Mesendoderm (in vitro differentiated cells): Measurements from ENCODE around the gene ACACB.

Experiments used
- DNase-seq: peaks from one replicate; pipeline ENCODE4 v3.0.0; 2013
- H2AK5ac ChIP-seq: 2 replicates; pipeline ENCODE4 v1.6.1; 2013; ENCODE audit warnings: low read length, inconsistent platforms
- H2BK120ac ChIP-seq: 2 replicates; pipeline ENCODE4 v1.6.1; 2013; ENCODE audit warnings: low read depth, mild to moderate bottlenecking, low read length, moderate library complexity, mixed read lengths
- H2BK15ac ChIP-seq: replicated peaks from 2 replicates; pipeline ENCODE4 v1.6.1; 2013; ENCODE audit warnings: low read depth, mild to moderate bottlenecking, moderate library complexity
- H2BK5ac ChIP-seq: 2 replicates; pipeline ENCODE4 v1.6.1; 2013; ENCODE audit warnings: low read length, inconsistent platforms
- H3K18ac ChIP-seq: 2 replicates; pipeline ENCODE4 v1.6.1; 2013; ENCODE audit warnings: mild to moderate bottlenecking, low read length, mixed read lengths
- H3K23ac ChIP-seq: one replicate; pipeline ENCODE4 v1.6.1; 2013; ENCODE audit warnings: low read length
- H3K27ac ChIP-seq: 2 replicates; pipeline ENCODE4 v1.5.1; 2013; ENCODE audit warnings: low read depth, mild to moderate bottlenecking, inconsistent platforms, low read length, moderate library complexity
- H3K27me3 ChIP-seq: 2 replicates; pipeline ENCODE4 v1.6.1; 2013; ENCODE audit warnings: low read length, control low read depth, mild to moderate bottlenecking, inconsistent platforms; ENCODE audit not compliant: insufficient read depth, poor library complexity
- H3K36me3 ChIP-seq: 2 replicates; pipeline ENCODE4 v1.6.1; 2013; ENCODE audit warnings: low read length, inconsistent platforms; ENCODE audit not compliant: control insufficient read depth, insufficient read depth
- H3K4ac ChIP-seq: one replicate; pipeline ENCODE4 v1.6.1; 2013; ENCODE audit warnings: low read depth, mild to moderate bottlenecking, low read length, moderate library complexity
- H3K4me1 ChIP-seq: 2 replicates; pipeline ENCODE4 v1.6.1; 2013; ENCODE audit warnings: low read depth, low read length, inconsistent platforms; ENCODE audit not compliant: control insufficient read depth
- H3K4me2 ChIP-seq: 2 replicates; pipeline ENCODE4 v1.6.1; 2013; ENCODE audit warnings: low read length
- H3K4me3 ChIP-seq: 2 replicates; pipeline ENCODE4 v1.5.1; 2013; ENCODE audit warnings: mild to moderate bottlenecking, low read length
- H3K56ac ChIP-seq: one replicate; pipeline ENCODE4 v1.6.1; 2013; ENCODE audit warnings: low read length
- H3K79me1 ChIP-seq: 2 replicates; pipeline ENCODE4 v1.6.1; 2013; ENCODE audit warnings: low read length, inconsistent platforms
- H3K79me2 ChIP-seq: 2 replicates; pipeline ENCODE4 v1.6.1; 2013; ENCODE audit warnings: mild to moderate bottlenecking, low read length; ENCODE audit not compliant: control insufficient read depth, insufficient read depth
- H3K9ac ChIP-seq: 2 replicates; pipeline ENCODE4 v1.6.1; 2013; ENCODE audit warnings: low read length, inconsistent platforms
- H4K5ac ChIP-seq: one replicate; pipeline ENCODE4 v1.6.1; 2013; ENCODE audit warnings: low read length
- H4K8ac ChIP-seq: one replicate; pipeline ENCODE4 v1.6.1; 2013; ENCODE audit warnings: low read depth, mild to moderate bottlenecking, control low read depth, low read length, moderate library complexity
- WGBS: extraction: QIAGEN DNeasy Blood & Tissue Kit; methylation state at CpG from one replicate; pipeline ENCODE4 v1.1.7; 2013; ENCODE audit warnings: low lambda C conversion rate, missing lambda C conversion rate; ENCODE audit not compliant: insufficient coverage; ENCODE audit errors: extremely low coverage; 5-methylcytosine and 5-hydroxymethylcytosine counted together

The ACACB gene

DNA sequence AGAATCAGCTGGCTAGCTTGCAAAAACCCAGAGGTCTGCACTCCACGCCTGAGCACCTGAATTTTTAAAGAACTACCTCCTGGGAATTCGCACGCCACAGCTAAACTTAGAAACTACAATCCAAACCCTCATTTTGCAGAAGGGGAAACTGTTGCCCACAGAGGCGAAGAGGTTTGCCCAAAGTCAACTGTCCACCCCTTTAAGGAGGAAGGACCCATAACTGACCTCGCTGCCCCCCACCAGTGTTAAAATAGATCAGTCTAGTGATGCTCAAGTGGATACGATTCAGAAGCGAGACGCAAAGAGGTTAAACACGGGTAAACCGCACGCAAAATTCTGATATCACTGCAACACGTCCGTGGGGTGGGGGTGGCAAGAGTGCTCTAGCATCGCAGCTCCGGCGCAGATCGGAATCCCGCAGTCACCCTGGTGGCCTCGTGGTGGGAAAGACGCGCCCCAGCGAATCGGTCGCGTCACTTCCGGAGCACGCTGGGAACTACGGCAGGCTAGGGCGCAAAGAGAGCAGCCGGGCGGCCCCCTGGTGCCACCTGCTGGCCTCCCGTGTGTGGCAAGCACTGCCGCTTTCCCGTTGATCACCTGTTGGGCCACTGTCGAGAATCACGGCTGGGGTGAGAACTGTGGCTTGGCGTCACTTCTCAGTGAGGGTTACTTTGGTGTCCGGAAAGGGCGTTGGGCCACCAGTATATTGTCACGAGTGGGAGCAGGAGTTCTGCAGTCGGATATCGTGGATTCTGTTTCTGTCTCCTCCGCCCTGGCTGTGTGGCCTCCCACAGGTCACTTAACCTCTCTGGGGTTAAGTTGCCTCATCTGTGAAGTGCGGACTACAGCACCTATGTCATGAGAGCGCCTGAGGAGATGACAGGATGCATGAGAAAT is 23.1 kb upstream of the ACACB start, which contains the start of gene ALKBH2:
Gene ALKBH2 (minus strand): TSS at position 451 of the 897 bp plus-strand sequence. CDS start 686 bp downstream, outside the sequence.
- H2BK120ac ChIP-seq: no peak within 1 kb of the TSS
- H3K79me1 ChIP-seq: peaks cover 3% of the 10 kb centered on the region
- H4K5ac ChIP-seq: peak within 1 kb of the TSS; percentile 92
- H3K23ac ChIP-seq: no peak within 1 kb of the TSS
- no peak within 1 kb of the TSS for H2AK5ac ChIP-seq
- DNase-seq: peak; percentile 94
- peak within 1 kb of the TSS; percentile 56 for H3K4me2 ChIP-seq
- peaks cover 3% of the 10 kb centered on the region for H3K4me1 ChIP-seq
- H3K9ac ChIP-seq: peak within 1 kb of the TSS; percentile 67
- peak within 1 kb of the TSS; percentile 84 for H3K56ac ChIP-seq
- H2BK15ac ChIP-seq: no peak within 1 kb of the TSS
- H3K4ac ChIP-seq: no peak within 1 kb of the TSS
- no peak within 1 kb of the TSS for H4K8ac ChIP-seq
- H3K4me3 ChIP-seq: peak within 1 kb of the TSS; percentile 25
- H3K27me3 ChIP-seq: no peaks in the 10 kb centered on the region
- H3K18ac ChIP-seq: no peak within 1 kb of the TSS
- H3K27ac ChIP-seq: no peak within 1 kb of the TSS
- H3K79me2 ChIP-seq: peaks cover under 1% of the 10 kb centered on the region
- peaks cover 2% of the 10 kb centered on the region for H3K36me3 ChIP-seq
- H2BK5ac ChIP-seq: no peak within 1 kb of the TSS
- no CpG with 5 or more reads among the region's 45 CpGs for WGBS

DNA sequence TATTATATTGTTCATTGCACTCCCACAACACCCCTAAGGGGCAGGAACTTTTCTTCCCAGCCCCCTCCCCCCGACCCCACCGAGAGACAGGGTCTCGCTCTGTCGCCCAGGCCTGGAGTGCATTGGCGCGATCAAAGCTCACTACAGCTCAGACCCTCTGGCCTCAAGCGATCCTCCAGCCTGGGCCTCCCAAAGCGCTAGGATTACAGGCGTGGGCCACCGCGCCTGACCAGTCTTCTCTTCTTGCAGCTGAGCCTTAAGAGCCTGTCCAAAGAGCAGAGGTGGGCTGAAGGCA is 19.3 kb upstream of the ACACB start:
- peak overlapping the region; percentile 96 for H3K56ac ChIP-seq
- H4K5ac ChIP-seq: no peak overlapping the region
- H2BK15ac ChIP-seq: no peak overlapping the region
- H3K79me2 ChIP-seq: peaks cover 13% of the 10 kb centered on the region
- H2BK120ac ChIP-seq: no peak overlapping the region
- peaks cover 6% of the 10 kb centered on the region for H3K36me3 ChIP-seq
- peak overlapping the region; percentile 59 for H3K27ac ChIP-seq
- no peak overlapping the region for H3K4me3 ChIP-seq
- peak overlapping the region; percentile 79 for H3K4me2 ChIP-seq
- peaks cover 3% of the 10 kb centered on the region for H3K79me1 ChIP-seq
- no peak overlapping the region for H3K4ac ChIP-seq
- peak overlapping the region; percentile 25 for H3K18ac ChIP-seq
- H3K4me1 ChIP-seq: peaks cover 3% of the 10 kb centered on the region
- peak overlapping the region; percentile 35 for H2BK5ac ChIP-seq
- DNase-seq: no peak
- H4K8ac ChIP-seq: no peak overlapping the region
- peak overlapping the region; percentile 91 for H3K9ac ChIP-seq
- no peaks in the 10 kb centered on the region for H3K27me3 ChIP-seq
- no peak overlapping the region for H3K23ac ChIP-seq
- WGBS: no CpG with 5 or more reads among the region's 11 CpGs
- no peak overlapping the region for H2AK5ac ChIP-seq

DNA sequence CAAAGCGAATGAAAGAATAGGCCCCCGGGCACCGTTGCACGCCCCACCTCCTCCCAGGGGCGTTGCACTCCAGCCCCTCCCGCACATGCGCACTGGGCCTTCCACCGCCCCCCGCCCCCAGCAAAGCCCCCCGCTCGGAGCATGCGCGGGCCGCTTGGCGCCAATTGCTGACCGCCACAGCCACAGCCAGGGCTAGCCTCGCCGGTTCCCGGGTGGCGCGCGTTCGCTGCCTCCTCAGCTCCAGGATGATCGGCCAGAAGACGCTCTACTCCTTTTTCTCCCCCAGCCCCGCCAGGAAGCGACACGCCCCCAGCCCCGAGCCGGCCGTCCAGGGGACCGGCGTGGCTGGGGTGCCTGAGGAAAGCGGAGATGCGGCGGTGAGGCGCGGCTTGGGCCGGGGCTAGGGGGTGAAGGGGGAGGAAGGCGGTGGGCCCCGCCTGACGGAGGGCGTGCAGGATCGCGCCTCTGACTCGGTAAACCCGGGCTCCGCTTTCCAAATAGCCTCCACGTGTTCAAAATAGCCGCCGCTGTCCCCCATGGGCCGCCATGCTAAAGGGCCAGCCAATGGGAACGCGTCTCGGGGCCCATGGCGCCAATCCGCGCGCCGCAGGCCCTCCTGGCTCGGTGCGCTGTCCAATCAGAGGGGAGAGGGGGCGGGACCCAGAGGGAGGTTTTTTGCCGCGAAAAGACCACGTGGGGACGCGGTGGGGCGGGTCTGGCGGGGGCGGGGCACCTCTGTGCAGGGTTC is 18.8 kb upstream of the ACACB start, which contains the start of gene UNG:
Gene UNG (plus strand): TSS at position 163 of the 748 bp plus-strand sequence. CDS start 83 bp downstream, at position 246.
- Histone ChIP-seq H3K4me1 (peaks cover 3% of the 10 kb centered on the region), H3K27me3 (no peaks in the 10 kb centered on the region), H3K79me2 (peaks cover 13% of the 10 kb centered on the region), H3K4me2 (peak within 1 kb of the TSS; percentile 79), H2BK15ac (no peak within 1 kb of the TSS), H3K4me3 (peak within 1 kb of the TSS; percentile 76), H3K36me3 (peaks cover 8% of the 10 kb centered on the region), H3K56ac (peak within 1 kb of the TSS; percentile 96), H2AK5ac (no peak within 1 kb of the TSS), H3K4ac (no peak within 1 kb of the TSS), H2BK120ac (no peak within 1 kb of the TSS), H3K79me1 (no peaks in the 10 kb centered on the region), H3K23ac (no peak within 1 kb of the TSS), H4K5ac (no peak within 1 kb of the TSS), H3K27ac (peak within 1 kb of the TSS; percentile 63), H4K8ac (no peak within 1 kb of the TSS), H3K9ac (peak within 1 kb of the TSS; percentile 91), H3K18ac (peak within 1 kb of the TSS; percentile 25), H2BK5ac (peak within 1 kb of the TSS; percentile 35)
- peak; percentile 97 for DNase-seq
- WGBS: no CpG with 5 or more reads among the region's 71 CpGs

DNA sequence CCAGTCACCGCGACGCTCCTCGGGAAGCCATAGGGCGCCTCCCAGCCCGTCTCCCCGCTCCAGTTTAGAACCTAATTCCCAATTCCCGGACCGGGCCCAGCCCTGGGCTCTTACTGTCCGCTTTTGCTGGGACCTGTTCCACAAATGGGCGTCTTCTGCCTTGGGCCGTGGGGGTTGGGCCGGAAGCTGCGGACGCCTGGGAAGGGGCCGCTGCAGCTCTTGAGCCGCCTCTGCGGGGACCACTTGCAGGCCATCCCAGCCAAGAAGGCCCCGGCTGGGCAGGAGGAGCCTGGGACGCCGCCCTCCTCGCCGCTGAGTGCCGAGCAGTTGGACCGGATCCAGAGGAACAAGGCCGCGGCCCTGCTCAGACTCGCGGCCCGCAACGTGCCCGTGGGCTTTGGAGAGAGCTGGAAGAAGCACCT is 18.2 kb upstream of the ACACB start:
- WGBS: no CpG with 5 or more reads among the region's 32 CpGs
- no peak for DNase-seq
- H3K18ac ChIP-seq: no peak overlapping the region
- H3K4ac ChIP-seq: no peak overlapping the region
- no peak overlapping the region for H3K23ac ChIP-seq
- no peak overlapping the region for H4K5ac ChIP-seq
- H3K27me3 ChIP-seq: no peaks in the 10 kb centered on the region
- H3K36me3 ChIP-seq: peaks cover 8% of the 10 kb centered on the region
- H2BK120ac ChIP-seq: no peak overlapping the region
- peak overlapping the region; percentile 82 for H3K56ac ChIP-seq
- no peaks in the 10 kb centered on the region for H3K79me1 ChIP-seq
- H3K4me2 ChIP-seq: peak overlapping the region; percentile 71
- H2BK5ac ChIP-seq: no peak overlapping the region
- no peak overlapping the region for H2AK5ac ChIP-seq
- peaks cover 13% of the 10 kb centered on the region for H3K79me2 ChIP-seq
- H3K4me3 ChIP-seq: peak overlapping the region; percentile 76
- peak overlapping the region; percentile 52 for H3K27ac ChIP-seq
- H2BK15ac ChIP-seq: no peak overlapping the region
- no peak overlapping the region for H4K8ac ChIP-seq
- peak overlapping the region; percentile 82 for H3K9ac ChIP-seq
- no peaks in the 10 kb centered on the region for H3K4me1 ChIP-seq

DNA sequence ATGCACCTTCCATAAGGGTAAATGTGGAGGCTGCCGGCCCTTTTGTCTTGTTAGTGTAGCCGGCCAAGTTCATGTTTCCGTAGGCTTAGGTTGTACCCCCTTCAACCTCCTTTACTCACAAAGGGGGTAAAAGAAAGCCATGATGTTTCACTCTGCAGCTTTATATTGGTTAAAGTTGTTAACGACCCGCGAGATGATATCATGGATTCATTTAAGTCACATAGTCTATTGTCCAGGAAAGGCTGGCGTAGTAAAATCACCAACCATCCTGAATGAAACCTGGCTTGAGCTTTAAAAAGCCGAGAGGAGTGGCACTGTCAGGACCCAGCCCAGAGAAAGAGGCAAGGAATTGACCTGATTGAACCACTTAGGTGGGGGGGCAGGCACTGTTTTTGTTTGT is 17.7 kb upstream of the ACACB start:
- Histone ChIP-seq H3K23ac (no peak overlapping the region), H3K79me2 (peaks cover 13% of the 10 kb centered on the region), H2BK120ac (no peak overlapping the region), H3K27ac (peak overlapping the region; percentile 52), H3K4me2 (peak overlapping the region; percentile 71), H3K4me1 (no peaks in the 10 kb centered on the region), H3K36me3 (peaks cover 8% of the 10 kb centered on the region), H4K5ac (no peak overlapping the region), H3K9ac (peak overlapping the region; percentile 82), H4K8ac (no peak overlapping the region), H3K56ac (peak overlapping the region; percentile 82), H2BK5ac (no peak overlapping the region), H3K4me3 (peak overlapping the region; percentile 76), H3K27me3 (no peaks in the 10 kb centered on the region), H3K18ac (no peak overlapping the region), H3K79me1 (no peaks in the 10 kb centered on the region), H2BK15ac (no peak overlapping the region), H3K4ac (no peak overlapping the region), H2AK5ac (no peak overlapping the region)
- no CpG with 5 or more reads among the region's 8 CpGs for WGBS
- DNase-seq: peak; percentile 28
